Fibroblast of lung (primary cell): ENCODE data around the gene OSTM1.

ENCODE experiments used
- EZH2 ChIP-seq: IDR thresholded peaks from 2 replicates; pipeline ENCODE4 v1.5.1; 2012; ENCODE audit warnings: low read length, control low read depth, mild to moderate bottlenecking; ENCODE audit errors: missing control alignments
- TF ChIP-seq, protein P1 (sequence below), 2 donors: IDR thresholded peaks in 1 of 2; conservative IDR thresholded peaks in 1 of 2; 1 replicate in 1 of 2; 2 replicates in 1 of 2; pipeline ENCODE4 v1.5.1; 2011 to 2012; ENCODE audit warnings: low read length in 2 of 2, control low read depth in 1 of 2, inconsistent platforms in 1 of 2, low read depth in 1 of 2, mild to moderate bottlenecking in 1 of 2

DNA sequence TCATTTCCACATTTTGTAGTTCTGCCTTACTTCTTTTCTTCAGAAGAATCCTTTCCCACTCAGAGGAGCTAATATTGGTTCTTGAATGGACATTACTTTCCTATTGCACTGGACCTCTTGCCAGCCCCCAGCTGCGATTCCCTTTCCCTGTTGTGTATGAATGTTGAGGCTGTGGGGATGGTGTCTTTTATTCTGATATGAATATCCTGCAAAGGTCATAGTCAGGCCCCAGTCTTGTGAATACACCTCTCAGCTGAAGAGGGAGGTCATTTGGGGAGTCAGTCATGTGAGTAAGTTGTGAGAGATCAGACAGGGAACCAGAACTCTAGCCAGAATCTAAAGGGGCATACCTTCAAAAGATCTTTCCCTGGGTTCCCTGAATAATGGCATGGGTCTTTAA is 32.6 kb upstream of the OSTM1 start:
- no peak for TF ChIP-seq EZH2
- TF ChIP-seq, protein P1, sequence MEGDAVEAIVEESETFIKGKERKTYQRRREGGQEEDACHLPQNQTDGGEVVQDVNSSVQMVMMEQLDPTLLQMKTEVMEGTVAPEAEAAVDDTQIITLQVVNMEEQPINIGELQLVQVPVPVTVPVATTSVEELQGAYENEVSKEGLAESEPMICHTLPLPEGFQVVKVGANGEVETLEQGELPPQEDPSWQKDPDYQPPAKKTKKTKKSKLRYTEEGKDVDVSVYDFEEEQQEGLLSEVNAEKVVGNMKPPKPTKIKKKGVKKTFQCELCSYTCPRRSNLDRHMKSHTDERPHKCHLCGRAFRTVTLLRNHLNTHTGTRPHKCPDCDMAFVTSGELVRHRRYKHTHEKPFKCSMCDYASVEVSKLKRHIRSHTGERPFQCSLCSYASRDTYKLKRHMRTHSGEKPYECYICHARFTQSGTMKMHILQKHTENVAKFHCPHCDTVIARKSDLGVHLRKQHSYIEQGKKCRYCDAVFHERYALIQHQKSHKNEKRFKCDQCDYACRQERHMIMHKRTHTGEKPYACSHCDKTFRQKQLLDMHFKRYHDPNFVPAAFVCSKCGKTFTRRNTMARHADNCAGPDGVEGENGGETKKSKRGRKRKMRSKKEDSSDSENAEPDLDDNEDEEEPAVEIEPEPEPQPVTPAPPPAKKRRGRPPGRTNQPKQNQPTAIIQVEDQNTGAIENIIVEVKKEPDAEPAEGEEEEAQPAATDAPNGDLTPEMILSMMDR (conservative IDR thresholded peaks at IDR 0.05 in 1 of 2, IDR thresholded peaks at IDR 0.05 in 1 of 2; ENCODE audit: low read depth in 1 of 2, low read length in 2 of 2): no peak
